Kidney (tissue), 14 donors: ENCODE data around the gene TBC1D5. TPM values are rescaled to one million over a fixed set of nuclear protein-coding genes. Genes with fewer than 3 reads are reported as not detected.

Experiments used
- DNase-seq, 5 donors: peaks; one replicate each; pipeline ENCODE4 v3.0.0-alpha.2; 2013 to 2020
- FAIRE-seq: peaks from 2 replicates; lab custom pipeline; 2012; peaks lifted over from hg19 to GRCh38; lab: Jason Lieb, UNC
- H3K27ac ChIP-seq, 2 donors: one replicate each; pipeline ENCODE4 v1.7.0; 2013; ENCODE audit warnings: low read depth in 2 of 2, low read length in 2 of 2, inconsistent platforms in 1 of 2
- H3K27me3 ChIP-seq: one replicate; pipeline ENCODE4 v1.7.1; 2013; ENCODE audit warnings: low read length, inconsistent platforms; ENCODE audit not compliant: control insufficient read depth, insufficient read depth
- H3K36me3 ChIP-seq, 3 donors: one replicate each; pipeline versions ENCODE4 v1.7.0 to v1.7.1; 2013; ENCODE audit warnings: low read length in 3 of 3, control low read depth in 1 of 3, inconsistent platforms in 1 of 3; ENCODE audit not compliant: insufficient read depth in 3 of 3, control insufficient read depth in 2 of 3
- H3K4me1 ChIP-seq, 3 donors: one replicate each; pipeline versions ENCODE4 v1.7.0 to v1.7.1; 2013; ENCODE audit warnings: low read length in 3 of 3, inconsistent platforms in 1 of 3, low read depth in 1 of 3; ENCODE audit not compliant: control insufficient read depth in 2 of 3, insufficient read depth in 2 of 3
- H3K4me3 ChIP-seq, 3 donors: one replicate each; pipeline versions ENCODE4 v1.7.0 to v1.8.1; 2013; ENCODE audit warnings: low read length in 3 of 3, control low read depth in 1 of 3, inconsistent platforms in 1 of 3
- H3K9ac ChIP-seq, 3 donors: one replicate each; pipeline versions ENCODE4 v1.7.0 to v1.7.1; 2013; ENCODE audit warnings: low read length in 3 of 3, control low read depth in 1 of 3, inconsistent platforms in 1 of 3
- H3K9me3 ChIP-seq, 3 donors: one replicate each; pipeline versions ENCODE4 v1.7.0 to v1.7.1; 2013; ENCODE audit warnings: low read length in 3 of 3, control low read depth in 1 of 3, inconsistent platforms in 1 of 3; ENCODE audit not compliant: control insufficient read depth in 2 of 3, insufficient read depth in 1 of 3
- intact Hi-C: fragments of 100-400 bp; cut with DNase I; formaldehyde crosslinking; loops from one replicate; pipeline ENCODE4 v1.11.1; 2022
- polyA plus RNA-seq: library from polyadenylated mRNA; stranded (reverse); fragments of 350-450 nt; fragmentation: Illumina TruSeq; extraction: RNeasy Lipid Tissue Mini Kit (QIAGEN cat#74804); gene quantifications from one replicate; pipeline ENCODE4 v1.2.3, GENCODE V29; 2014; ENCODE audit warnings: low read depth, low replicate concordance; ENCODE audit not compliant: insufficient read depth
- total RNA-seq: library from RNA; stranded (reverse); fragmentation: NEBNext Ultra II Directional; extraction: Animal tissue kit (Norgen Biotek cat#: 25700); gene quantifications from one replicate; pipeline ENCODE4 v1.2.1, GENCODE V29; 2021
- TF ChIP-seq, protein P1 (sequence below): IDR thresholded peaks from 3 replicates; pipeline ENCODE4 v1.5.1; 2012; ENCODE audit warnings: mild to moderate bottlenecking, moderate library complexity, borderline replicate concordance; ENCODE audit not compliant: insufficient read depth; ENCODE audit errors: extremely low read depth
- donor health status: control.
- donor health status: control.
- donor health status: control.
- donor health status: control.
- donor health status: control.
- donor health status: DM: yes; HTN: yes; CAD: no.
- donor health status: Normal renal cell carcinoma (clear cell type).

TBC1D5 gene
- total and polyA plus RNA-seq, 2 donors from 2014 or later = 9.7 to 77.7 TPM

DNA sequence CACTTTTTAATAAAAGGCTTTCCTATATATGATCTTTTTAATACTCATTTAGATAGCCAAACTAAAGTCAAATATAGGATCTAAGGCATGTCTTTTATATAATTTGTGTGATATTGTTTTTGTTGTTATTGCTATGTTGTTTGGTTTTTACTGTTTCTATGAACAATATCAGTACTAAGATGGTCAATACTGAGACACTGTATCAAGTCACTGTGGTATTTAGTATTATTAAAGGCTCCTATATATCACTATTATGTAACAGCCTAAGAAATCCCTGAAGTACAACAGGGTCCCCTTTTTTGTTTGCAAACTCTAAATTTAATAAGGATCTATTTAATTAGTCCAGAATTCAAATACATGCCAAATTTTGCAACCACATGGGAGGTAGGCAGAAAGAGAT lies 61.9 kb downstream of the TBC1D5 start:
- TF ChIP-seq, protein P1, sequence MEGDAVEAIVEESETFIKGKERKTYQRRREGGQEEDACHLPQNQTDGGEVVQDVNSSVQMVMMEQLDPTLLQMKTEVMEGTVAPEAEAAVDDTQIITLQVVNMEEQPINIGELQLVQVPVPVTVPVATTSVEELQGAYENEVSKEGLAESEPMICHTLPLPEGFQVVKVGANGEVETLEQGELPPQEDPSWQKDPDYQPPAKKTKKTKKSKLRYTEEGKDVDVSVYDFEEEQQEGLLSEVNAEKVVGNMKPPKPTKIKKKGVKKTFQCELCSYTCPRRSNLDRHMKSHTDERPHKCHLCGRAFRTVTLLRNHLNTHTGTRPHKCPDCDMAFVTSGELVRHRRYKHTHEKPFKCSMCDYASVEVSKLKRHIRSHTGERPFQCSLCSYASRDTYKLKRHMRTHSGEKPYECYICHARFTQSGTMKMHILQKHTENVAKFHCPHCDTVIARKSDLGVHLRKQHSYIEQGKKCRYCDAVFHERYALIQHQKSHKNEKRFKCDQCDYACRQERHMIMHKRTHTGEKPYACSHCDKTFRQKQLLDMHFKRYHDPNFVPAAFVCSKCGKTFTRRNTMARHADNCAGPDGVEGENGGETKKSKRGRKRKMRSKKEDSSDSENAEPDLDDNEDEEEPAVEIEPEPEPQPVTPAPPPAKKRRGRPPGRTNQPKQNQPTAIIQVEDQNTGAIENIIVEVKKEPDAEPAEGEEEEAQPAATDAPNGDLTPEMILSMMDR = no peak
- Histone ChIP-seq H3K36me3 (no peaks in the 10 kb centered on the region), H3K4me3 (no peak overlapping the region), H3K9me3 (no peaks in the 10 kb centered on the region), H3K9ac (no peak overlapping the region), H3K4me1 (peaks cover 0 to 4% (median 0%) of the 10 kb centered on the region in 3 donors), H3K27ac (no peak overlapping the region), H3K27me3 (no peaks in the 10 kb centered on the region)
- intact Hi-C loops = no loop called here
- DNase-seq (no peak), FAIRE-seq (no peak)

DNA sequence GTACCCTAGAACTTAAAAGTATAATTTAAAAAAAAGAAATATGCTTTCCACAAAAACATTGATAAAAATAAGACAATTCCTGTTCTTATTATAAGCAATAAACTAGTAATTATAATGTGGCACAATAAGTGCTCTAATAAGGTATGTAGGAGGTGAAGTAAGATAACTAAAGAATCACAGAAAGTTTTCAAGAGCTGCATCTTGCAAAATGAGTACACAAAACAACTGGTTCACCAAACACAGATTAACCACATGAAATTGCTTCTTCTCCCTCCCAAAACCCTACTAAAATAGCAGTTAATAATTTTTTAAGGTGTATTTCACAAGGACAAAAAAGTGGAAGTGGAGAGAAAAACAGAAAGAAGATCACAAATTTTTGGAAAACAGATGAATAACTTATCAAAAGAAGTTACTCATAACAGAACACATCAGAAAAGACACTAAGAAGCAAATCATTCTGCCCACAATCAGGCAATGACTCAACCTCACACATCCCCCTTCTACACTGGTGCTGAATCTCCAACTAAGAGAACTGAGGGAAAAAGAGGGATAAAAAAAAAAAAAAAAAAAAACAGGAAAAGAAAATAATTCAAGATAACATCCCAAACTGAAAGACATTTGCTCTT lies 64.2 kb downstream of the TBC1D5 start:
- no peaks in the 10 kb centered on the region for H3K4me1 ChIP-seq
- FAIRE-seq (no peak), DNase-seq (no peak)
- TF ChIP-seq, protein P1 = no peak
- H3K9ac ChIP-seq = no peak overlapping the region
- no peaks in the 10 kb centered on the region for H3K9me3 ChIP-seq
- H3K27me3 ChIP-seq = no peaks in the 10 kb centered on the region
- H3K4me3 ChIP-seq = no peak overlapping the region
- H3K36me3 ChIP-seq = no peaks in the 10 kb centered on the region
- intact Hi-C loops = no loop called here
- H3K27ac ChIP-seq = no peak overlapping the region

DNA sequence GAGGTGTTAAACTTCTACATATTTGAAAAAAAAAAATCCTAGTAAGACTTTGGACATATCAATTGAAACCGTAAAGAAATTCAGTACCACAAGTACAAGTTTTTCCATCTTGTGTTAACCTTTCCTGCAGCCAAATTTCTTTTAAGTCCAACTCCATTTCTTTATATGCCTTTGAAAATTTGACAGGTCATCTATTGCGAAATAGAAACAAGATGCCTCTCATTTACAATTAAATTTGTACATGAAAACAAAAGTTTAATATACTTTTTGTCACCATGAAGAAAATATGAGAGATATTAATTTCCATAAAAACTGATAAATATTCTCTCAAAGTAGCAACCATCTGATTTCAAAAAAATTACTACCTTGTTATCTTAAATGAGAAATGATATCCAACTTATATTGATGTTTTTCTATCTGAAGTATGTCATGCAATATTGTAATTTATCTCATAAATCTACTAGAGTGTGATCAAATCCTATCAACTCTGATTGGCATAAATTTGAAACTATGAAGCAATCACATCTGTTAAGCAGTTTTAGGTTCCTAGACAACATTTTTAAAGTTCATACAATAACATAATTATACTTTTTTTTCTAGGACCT lies 68.2 kb downstream of the TBC1D5 start:
- H3K9me3 ChIP-seq = no peaks in the 10 kb centered on the region
- TF ChIP-seq, protein P1 = no peak
- intact Hi-C loops = no loop called here
- H3K4me3 ChIP-seq = no peak overlapping the region
- no peak overlapping the region for H3K9ac ChIP-seq
- no peaks in the 10 kb centered on the region for H3K4me1 ChIP-seq
- H3K27ac ChIP-seq = no peak overlapping the region
- peak; percentile 21 for FAIRE-seq
- H3K27me3 ChIP-seq = no peaks in the 10 kb centered on the region
- DNase-seq = no peak
- no peaks in the 10 kb centered on the region for H3K36me3 ChIP-seq
